GM21576 (cell line): ENCODE results near the gene PRKD3.

ENCODE experiments used
- ATAC-seq: cut with Tn5 transposase; IDR thresholded peaks from one replicate; pipeline ENCODE4 v1.9.1; 2021; ENCODE audit warnings: mild to moderate bottlenecking, moderate library complexity; ENCODE audit not compliant: unreplicated experiment

PRKD3 gene

DNA sequence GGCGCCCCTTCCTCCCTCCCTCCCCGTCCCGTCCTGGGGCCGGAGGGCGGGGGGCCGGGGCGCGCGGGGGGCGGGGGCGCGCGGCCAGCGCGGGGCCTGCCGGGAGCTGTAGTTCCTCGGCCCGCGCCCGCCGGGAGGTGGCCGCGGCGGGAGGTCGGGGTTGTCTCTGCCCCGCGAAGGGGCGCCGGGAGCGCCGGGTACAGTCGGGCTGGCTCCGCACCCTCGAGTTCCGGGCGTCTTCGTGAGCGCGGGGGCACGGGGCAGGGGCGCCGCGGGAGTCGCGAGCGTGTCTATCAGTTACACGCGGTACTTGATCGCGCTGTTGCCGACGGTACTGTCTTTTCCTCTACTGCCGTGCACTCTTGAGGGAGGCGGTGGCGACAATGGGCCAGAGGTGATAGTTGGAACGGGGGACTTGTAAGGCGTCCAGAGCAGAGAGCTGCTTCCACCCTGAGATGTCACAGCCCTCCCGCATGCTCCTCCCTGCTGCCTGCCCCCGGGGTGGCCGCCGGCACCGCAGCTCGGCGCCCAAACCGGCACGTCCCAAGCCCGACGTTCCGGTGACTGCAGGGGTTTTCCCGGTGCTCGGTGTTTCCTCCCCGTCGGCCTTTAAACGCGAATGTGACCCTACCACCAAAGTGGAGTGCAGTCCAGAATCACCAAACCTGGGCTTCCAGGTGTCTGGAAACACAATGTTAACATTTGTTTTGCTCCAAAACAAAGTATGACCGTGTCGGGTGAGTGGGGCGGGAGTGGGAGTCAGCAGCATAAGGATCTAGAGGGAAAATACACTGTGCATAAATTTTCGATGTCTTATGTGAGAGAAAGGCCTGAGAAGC lies at the start of gene PRKD3:
Gene PRKD3 (minus strand): TSS at position 48 of the 839 bp plus-strand sequence. CDS start 8,309 bp downstream, outside the sequence.
- ATAC-seq, result peak; percentile 56

DNA sequence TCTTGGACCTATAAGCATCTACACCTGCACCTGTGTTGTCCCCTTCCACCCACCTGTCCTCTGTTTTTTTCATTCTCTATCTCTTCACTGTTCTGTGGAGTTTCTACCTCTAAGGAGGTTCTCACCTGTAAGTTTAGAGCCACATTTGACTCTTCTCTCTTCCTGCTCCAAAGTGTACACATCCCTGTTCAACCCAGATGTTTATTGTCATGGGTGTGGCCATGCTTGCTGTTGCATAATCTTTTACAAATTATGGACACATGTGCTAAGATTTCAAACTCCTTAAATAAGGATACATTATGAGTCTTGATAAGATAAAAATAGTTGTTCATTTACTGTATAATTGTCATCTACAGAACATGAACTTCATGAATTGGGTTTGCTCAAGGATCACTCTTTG lies 47.4 kb upstream of the PRKD3 start:
- ATAC-seq, result no peak

DNA sequence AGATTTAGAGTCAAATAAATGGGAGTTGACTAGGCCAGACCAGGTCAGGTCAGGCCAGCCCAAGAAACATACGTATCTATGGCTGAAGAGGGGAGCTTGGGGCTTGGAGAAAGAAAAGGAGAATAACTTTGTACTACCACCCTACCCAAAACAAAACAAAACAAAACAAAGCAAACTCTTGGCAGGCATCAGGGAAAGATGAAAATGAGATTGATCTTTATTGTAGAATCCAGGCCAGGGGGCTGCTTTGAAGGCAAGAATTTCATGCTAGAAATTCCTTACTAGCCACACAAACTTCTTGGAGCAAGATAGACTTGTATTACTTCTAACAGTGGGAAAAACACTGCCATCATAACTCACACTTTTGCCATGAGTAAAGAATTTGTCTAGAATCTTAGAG lies 46.0 kb upstream of the PRKD3 start:
- ATAC-seq, result no peak

DNA sequence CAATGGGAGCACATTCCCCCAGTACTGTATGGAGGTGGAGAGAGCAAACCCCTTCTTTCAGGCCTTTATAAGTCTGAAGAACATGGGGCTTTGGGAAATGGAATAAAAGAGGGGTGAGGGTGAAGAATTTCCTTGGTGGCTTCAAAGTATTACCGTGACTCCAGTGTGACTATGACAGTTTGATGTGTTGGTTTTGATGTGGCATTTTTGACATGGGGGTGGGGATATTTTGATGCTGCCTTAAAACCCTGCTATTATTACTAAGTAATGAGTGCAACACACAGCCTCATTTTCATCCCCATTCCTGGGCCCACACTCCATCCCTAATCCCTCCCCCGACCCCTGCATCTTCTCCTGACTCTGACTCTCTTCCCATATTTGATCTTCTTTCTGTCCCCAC lies 43.4 kb upstream of the PRKD3 start:
- ATAC-seq, result no peak

DNA sequence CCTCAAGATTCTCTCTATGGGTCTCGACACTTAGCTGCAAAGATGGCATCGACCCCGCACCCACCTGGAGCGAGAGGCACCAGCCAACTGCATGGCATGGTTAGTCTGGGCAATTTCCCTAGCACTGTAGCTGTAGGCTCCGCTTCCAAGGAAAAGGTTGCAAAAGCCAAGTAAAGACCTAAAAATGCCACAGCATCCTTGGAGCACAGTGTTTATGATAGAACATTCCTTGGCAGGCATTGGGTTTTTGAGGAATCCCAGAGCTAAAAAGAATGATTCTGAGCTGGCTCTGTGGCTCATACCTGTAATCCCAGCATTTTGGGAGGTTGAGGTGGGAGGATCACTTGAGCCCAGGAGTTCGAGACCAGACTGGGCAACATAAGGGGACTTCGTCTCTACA lies 42.7 kb upstream of the PRKD3 start:
- ATAC-seq, result no peak

DNA sequence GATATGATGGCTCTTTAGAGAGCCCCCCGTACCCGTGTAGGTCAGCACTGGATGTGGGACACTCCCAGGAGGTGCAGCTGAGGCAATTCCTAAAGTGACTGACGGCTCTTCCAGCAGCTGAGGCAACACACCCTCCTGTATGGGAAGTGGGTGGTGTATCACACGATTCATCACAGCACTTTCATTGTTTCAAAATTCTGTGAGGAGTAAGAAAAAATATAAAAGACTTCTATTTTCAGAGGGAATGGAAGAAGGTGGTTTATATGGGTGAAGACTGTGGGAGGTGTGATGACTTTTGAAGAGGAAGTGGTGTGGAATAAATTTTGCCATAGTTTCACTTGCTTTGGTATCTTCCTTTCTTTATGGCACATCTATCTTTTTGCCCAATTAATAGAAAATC lies 42.1 kb upstream of the PRKD3 start:
- ATAC-seq, result no peak

DNA sequence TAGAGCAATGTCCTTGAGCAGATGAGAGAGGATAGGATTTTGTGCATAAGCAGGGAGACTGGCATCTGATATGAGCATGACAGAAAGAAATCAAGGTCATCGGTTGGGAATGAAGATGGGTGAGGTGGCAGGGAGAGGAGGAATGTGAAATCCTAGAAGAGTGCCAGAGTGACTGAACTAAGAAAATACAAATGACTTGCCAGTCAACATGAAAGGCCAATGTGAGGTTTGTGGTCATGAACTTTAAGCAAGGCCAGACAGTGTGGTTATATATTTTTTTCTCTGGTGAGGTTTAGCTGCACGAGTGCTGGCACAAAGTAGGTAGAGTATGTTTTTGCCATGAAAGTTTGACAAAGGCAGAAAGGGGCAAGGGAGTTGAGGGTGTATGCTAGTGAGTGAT lies 41.0 kb upstream of the PRKD3 start:
- ATAC-seq, result no peak

DNA sequence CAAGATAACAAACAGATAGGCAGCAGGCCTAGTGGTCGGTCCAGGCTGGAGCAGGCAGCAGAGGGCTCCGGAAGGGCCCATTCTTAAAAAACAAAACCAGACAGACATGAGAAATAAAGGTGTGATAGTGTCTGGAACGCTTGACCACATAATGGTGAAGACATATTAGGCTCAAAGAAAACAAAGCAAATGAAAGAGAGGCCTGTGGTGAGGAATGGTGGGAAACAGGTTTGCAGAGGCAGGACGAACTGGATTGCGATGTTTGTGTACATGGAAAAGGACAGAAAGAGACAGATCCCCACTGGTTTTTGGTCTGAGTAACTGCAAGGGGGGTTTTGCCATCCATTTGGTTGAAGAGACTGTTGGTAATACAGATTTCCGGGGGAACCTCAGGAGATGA lies 39.7 kb upstream of the PRKD3 start:
- ATAC-seq, result no peak

DNA sequence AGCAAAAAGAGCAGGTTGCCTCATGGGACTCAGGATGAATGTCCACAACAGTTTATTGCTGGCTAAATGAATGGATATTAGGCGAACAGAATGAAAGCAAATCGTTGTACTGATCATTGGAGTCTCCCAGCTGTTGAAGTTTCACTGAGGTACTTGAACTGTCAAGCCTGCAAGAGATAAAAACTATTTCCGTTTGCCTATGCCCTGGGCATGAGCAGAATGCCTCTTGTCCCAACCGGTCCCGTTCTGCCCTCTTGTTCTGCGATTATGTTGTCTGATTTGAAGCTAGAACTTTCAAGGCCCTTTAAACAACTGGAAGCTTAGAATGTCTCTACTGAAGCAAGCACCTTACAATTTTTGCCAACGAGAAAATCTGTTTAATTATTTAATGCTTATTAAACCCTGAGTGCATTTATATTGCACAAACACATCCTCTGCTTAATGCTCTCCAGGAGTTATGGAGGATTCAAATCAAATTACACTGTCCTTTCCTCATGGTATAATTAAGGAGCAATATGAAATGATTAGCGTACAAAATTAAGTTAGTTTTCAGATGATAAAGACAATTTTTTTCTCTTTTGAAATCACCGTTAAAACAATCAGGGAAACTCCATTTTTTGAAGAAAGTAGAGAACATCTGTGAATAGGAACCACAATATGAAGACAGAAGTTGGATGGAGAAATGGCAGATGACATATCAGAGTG lies 37.5 kb upstream of the PRKD3 start:
- no peak for ATAC-seq

DNA sequence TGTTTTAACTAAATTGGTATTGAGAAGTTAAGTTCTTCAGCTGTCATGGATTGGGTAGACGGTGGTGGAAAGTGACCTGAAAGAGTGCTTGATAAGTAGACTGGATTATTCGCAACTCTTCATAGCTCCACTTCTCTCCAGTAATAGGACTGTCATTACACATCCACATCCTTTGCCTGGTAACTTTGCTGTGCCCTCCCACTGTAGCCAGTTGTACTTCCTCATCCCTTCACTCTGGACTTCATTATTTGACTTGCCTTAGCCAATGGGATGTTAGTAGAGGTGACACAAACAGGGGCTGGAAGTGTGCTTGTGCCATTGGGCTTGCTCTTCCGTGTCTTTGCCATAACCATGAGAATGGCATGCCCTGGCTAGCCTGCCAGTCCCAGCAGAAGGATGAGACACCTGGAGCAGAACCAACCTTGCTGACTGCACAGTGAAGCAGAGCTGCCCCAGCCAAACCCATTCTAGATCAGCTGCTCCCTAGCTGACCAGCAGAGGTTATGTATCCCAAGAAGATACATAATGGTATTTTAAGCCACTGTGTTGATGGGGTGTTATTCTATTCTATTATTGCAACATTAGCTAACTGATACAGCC lies 36.7 kb upstream of the PRKD3 start:
- no peak for ATAC-seq

DNA sequence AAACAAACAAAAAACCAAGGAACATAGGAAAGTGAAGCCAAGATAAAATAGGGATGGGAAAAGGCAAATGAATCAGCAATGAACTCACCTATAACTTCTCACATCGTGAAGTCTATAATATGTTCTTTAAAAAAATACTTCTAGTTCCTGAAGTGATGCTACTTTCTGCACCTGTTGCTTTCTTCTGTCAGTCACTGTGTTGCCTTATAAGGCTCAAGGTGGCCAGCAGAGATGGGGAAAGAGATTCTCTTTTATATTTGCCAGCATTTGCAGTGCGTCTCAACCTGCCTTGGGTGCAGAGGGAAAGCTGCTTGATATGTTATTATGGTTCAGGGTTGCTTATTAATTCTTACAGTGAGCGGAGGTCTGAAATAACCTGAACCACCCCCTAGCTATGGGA lies 33.8 kb upstream of the PRKD3 start:
- ATAC-seq, result no peak

DNA sequence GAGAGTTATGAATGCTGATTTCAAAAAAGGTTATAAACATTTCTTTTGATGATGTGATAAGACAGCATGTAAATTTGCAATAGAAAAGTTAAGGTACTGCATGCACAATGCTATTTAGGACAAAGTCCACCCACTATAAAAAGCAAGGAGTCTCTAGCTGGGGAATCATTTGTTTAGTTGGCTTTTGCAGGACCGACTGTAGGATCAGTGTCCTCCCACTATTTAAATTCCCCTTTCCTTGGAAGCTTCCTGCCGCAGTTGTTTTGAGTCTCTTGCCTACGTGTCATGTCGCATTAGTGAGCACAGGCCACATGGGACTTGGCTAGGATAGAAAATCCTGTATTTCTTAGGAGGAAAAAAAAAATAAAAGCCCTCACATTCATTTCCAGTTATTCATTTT lies 32.9 kb upstream of the PRKD3 start:
- ATAC-seq, result no peak

DNA sequence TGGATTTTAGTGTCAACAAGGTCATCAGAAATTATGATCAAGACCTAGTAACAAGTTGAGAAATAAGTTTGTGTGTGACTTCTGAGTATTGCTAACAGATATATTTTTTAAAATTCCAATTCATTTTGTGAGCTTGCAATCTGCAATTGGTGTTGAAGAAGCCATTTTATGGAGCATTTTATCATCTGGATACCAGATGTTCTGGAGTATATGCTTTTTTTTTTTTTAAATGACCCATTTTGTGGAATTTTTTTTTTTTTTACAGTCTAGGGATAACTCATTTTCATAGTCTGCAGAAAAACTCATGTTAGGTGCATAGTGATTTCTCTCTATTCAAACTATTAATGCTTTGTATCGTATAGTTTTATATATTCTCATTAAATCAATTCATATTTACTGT lies 32.4 kb upstream of the PRKD3 start:
- no peak for ATAC-seq

DNA sequence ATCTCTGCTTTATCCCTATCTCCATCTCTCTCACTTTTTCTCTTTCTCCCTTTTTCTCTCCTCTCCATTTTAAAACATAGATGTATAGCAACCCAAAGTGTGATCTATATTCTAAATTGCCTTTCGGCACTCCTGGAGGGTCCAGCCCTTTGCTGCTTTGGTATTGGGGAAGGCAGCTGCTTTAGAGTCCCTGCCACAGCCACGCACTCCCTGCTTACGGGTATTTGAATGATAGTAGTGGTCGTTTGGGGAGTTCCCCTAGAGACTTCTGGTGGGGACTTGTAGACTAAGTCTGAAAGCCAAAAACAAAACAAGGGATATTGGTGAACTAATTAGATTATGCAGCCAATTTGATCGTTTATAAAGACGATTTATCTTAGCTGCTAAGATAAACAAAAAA lies 31.7 kb upstream of the PRKD3 start:
- no peak for ATAC-seq

DNA sequence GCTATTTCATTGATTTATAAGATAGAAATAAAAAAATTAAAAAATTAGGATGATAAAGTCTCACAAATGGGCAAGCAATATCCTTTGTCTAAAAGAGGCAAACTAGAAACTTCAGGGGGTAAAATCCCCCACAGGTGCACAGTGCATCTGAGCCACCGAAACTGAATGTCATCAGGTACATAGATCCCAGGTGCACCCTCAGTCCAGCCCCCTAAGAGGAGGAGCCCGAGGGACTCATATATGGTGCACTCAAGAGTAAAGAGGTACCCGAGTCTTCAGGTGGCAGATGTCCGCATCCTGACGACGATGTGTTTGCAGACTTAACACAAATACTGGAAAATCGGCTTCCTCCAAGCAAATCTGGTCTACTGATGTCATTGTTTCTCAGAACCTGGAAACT lies 31.1 kb upstream of the PRKD3 start:
- ATAC-seq, result no peak

DNA sequence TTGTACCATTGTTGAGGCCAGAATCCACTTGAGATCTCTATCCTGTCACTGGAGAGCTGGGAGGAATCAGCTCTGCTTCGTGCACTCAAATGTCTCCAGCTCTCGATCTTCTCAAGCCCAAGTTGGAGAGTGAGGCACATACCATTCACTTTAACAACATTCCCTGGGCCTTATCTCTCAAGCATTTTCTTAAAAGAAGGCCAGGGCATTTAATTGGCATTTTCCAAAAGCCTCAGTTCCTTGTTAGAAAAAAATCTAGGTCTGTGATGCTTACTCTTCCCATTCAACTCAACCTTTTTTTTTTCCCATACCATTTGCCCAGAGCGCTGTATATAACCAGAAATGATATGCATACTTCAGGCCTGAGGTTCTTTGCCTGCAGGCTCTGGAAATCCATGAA lies 29.9 kb upstream of the PRKD3 start:
- no peak for ATAC-seq

DNA sequence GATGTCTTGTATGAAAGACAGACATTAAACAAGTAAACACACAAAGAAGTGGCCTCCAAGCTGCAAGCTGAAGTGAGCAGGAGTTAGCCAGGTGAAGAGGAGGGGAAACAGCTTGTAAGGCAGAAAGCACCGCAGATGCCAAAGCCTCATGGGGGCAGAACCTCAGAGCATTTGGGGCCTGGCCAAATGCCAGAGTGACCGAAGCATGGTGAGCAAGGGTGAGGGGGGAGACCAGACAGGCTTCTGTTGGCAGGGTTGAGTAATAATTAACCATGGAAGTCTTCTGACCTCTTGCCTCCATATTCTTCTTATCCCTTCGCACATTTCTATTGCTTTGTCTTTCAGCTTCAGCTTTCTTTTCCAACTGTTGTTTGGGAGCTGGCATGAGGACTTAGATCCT lies 25.4 kb upstream of the PRKD3 start:
- no peak for ATAC-seq

DNA sequence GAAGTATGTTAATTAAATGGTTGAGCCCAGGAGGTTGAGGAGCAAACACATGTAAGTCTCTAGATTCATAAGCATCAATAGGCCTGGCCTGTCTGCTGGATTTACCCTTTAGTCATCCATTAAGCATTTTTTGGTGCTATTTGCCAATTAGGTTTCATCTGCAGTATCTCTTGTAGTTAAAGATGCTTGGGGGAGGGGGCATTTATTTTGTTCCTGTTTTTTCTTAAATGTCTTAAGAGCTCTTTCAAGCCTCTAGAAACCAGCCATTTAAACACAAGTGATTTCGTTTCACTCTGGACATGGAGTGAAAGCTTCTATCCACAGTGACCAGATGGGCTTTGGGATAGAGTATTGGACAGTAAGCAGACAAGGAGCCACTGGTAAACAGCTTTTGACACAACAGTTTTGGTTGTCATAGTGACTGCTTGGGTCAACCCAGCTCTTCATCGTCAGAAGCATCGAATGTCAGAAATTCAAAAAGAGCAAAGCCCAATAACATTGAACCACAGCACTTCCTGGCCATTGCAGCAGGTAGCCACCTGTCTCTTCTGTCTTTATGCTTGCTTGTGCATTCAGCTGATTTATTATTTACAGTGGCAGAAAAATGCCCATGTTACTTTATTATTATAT lies 24.7 kb upstream of the PRKD3 start:
- no peak for ATAC-seq

DNA sequence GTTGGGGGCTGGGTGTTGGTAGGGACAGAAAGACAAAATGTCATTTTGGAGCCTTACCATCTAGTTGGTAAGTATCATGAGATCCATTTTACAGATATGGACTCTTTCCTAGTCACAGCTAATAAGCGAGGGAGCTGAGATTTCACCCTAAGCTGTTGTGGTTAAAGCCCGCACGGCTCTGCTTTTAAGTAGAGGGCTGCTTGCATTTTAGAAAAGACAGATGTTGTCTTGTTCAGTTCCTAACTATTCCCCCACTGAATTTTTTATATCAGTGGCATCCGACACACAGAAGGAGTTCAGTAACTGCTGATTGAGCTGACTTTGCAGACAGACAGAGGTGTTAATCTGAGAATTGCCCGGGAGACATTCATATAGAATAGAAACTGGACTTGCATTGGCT lies 23.5 kb upstream of the PRKD3 start:
- no peak for ATAC-seq

DNA sequence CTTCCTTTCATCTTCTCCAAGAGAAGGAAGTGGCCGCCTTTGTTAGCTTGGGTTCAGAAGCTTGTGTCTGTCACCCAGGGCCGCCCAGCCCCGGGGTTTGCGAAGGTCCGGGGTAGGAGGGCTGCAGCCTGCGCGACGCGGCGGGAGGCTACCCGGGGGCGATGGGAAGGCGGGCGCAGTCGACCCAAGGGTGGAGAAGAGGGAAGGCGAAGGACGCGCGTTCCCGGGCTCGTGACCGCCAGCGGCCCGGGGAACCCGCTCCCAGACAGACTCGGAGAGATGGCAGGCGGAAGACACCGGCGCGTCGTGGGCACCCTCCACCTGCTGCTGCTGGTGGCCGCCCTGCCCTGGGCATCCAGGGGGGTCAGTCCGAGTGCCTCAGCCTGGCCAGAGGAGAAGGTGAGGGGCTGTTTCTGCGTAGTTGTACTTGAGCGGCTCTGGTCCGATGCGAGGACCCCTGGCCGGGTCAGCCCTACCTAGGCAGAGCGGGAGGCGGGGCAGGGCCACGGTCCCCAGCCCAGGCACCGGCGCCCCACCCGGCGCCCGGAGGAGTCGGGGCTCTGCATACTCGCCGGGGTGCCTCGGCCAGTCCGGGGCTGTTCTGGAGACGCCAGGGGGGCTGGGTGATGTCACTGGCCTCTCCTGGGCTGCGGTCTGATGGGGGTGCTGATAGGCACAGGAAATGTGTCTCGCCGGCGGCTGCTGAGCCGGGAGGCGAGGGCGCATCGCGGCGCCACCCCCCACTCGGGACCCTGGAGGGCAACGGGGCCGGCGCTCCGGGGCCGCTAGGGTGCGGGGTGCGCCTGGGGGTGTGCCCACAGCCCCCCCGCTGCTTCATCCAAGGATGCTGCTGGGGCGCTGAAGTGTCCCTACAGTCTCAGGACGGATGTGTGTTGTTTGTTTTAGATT lies 20.1 kb upstream of the PRKD3 start, which contains the start of gene QPCT:
Gene QPCT (plus strand): TSS at position 178 of the 909 bp plus-strand sequence. CDS start 102 bp downstream, at position 280.
- ATAC-seq, result no peak
